IPS-18a (cell line): ENCODE results near the gene ABCA7.

Source experiments
- H3K27ac ChIP-seq: one replicate; pipeline ENCODE4 v1.5.1; 2013; ENCODE audit warnings: low read length
- H3K27me3 ChIP-seq: one replicate; pipeline ENCODE4 v1.6.1; 2013; ENCODE audit warnings: mild to moderate bottlenecking, low read length; ENCODE audit not compliant: control insufficient read depth, insufficient read depth
- H3K36me3 ChIP-seq: one replicate; pipeline ENCODE4 v1.6.1; 2013; ENCODE audit warnings: low read depth, low read length; ENCODE audit not compliant: control insufficient read depth
- H3K4me1 ChIP-seq: one replicate; pipeline ENCODE4 v1.6.1; 2013; ENCODE audit warnings: low read depth, low read length; ENCODE audit not compliant: control insufficient read depth
- H3K4me3 ChIP-seq: one replicate; pipeline ENCODE4 v1.5.1; 2013; ENCODE audit warnings: low read length
- H3K9ac ChIP-seq: one replicate; pipeline ENCODE4 v1.6.1; 2013; ENCODE audit warnings: mild to moderate bottlenecking, low read length, moderate library complexity
- H3K9me3 ChIP-seq: one replicate; pipeline ENCODE4 v1.6.1; 2013; ENCODE audit warnings: low read depth, low read length; ENCODE audit not compliant: control insufficient read depth

ABCA7 gene

DNA sequence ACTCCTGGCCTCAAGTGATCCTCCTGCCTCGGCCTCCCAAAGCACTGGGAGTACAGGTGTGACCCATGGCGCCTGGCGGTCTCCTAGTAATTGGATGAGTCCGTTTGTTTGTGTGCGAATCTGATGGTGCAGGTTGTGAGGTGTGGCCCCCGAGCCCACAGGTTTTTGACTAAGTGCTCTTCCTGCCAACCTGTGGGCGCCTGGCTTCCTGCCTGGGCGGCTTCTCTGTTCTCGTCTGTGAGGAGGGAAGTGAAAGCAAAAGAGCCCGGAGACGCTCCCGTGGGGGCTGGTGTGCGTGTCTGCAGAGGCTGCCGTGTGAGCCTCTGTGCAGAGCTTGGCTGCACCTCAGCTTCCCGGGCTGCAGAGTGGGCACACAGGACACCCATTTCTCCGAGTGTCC, 37.0 kb downstream of the ABCA7 start:
- H3K4me1 ChIP-seq: no peaks in the 10 kb centered on the region
- H3K4me3 ChIP-seq: no peak overlapping the region
- no peak overlapping the region for H3K9ac ChIP-seq
- peaks cover 3% of the 10 kb centered on the region for H3K27me3 ChIP-seq
- H3K9me3 ChIP-seq: no peaks in the 10 kb centered on the region
- no peak overlapping the region for H3K27ac ChIP-seq
- no peaks in the 10 kb centered on the region for H3K36me3 ChIP-seq

DNA sequence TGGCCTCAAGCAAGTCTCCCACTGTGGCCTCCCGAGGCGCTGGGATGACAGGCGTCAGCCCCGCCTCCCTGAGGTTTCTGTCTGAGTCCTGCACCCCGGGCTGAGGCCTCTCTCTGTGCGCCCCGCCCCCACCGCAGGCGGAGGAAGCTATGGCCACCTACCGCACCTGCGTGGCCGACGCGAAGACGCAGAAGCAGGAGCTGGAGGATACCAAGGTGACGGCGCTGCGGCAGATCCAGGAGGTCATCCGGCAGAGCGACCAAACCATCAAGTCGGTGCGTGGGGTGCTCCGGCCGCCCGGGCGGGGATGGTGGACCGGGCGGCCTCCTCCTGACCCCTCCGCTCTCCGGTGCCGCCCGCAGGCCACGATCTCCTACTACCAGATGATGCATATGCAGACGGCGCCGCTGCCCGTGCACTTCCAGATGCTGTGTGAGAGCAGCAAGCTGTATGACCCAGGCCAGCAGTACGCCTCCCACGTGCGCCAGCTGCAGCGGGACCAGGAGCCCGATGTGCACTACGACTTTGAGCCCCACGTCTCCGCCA, 39.7 kb downstream of the ABCA7 start:
- Histone ChIP-seq H3K9ac (no peak overlapping the region), H3K27ac (no peak overlapping the region), H3K36me3 (no peaks in the 10 kb centered on the region), H3K4me1 (no peaks in the 10 kb centered on the region), H3K27me3 (no peaks in the 10 kb centered on the region), H3K4me3 (no peak overlapping the region), H3K9me3 (no peaks in the 10 kb centered on the region)

DNA sequence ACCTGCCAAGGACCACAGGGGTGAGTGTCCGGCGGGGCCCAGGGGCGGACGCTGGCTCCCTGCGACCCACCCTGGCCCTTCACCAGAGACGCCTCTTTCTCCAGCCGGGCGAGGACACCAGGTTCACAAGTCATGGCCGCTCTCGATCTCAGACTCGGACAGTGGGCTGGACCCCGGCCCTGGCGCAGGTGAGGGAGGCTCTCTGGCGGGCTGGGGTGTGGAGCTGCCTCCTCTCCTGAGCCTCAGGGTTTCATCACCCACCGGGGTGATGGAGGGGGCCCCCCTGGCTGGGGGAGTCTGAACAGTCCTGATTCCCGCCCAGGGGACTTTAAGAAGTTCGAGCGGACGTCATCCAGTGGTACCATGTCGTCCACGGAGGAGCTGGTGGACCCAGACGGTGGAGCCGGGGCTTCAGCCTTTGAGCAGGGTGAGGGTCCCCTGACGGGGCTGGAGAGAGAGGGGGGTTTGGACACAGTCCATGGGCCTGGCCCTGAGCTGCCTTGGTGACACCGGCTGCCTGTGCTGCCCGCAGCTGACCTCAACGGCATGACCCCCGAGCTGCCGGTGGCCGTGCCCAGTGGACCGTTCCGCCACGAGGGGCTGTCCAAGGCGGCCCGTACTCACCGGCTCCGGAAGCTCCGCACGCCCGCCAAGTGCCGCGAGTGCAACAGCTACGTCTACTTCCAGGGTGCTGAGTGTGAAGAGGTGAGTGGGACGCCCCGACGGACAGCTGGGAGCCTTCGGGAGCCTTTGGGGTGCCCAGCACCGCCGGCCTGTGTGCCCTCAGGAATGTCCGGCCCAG, 40.7 kb downstream of the ABCA7 start:
- peaks cover 1% of the 10 kb centered on the region for H3K36me3 ChIP-seq
- no peaks in the 10 kb centered on the region for H3K9me3 ChIP-seq
- H3K27ac ChIP-seq: no peak overlapping the region
- H3K4me1 ChIP-seq: no peaks in the 10 kb centered on the region
- H3K9ac ChIP-seq: no peak overlapping the region
- H3K4me3 ChIP-seq: no peak overlapping the region
- no peaks in the 10 kb centered on the region for H3K27me3 ChIP-seq

DNA sequence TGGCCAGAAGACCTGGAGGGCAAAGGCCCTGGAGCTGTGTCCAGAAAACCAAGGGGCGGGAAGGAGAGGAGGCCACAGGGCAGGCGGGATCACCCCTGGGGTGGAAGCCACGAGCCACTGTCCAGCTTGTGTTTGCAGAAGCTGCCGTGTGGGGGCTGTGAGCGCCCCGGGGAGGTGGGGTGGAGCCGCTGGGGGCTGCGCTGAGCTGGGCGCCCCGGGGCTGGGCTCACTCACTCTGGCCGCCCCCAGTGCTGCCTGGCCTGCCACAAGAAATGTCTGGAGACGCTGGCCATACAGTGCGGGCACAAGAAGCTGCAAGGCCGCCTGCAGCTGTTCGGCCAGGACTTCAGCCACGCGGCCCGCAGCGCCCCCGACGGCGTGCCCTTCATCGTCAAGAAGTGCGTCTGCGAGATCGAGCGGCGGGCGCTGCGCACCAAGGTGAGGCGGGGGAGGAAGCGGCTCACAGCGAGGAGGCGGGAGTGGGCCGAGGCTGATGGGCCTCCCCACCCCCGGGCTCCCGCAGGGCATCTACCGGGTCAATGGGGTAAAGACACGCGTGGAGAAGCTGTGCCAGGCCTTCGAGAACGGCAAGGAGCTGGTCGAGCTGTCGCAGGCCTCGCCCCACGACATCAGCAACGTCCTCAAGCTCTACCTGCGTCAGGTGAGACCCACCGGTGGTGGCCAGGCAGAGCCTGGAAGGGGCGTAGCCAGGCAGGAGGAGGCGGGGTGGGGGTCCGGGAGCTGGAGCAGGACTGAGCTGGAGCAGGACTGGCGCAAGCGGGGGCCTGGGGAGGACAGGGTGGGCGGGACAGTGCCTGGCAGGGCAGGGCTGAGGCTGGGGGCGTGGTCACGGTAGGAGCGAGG, 41.6 kb downstream of the ABCA7 start:
- peaks cover 3% of the 10 kb centered on the region for H3K36me3 ChIP-seq
- H3K9me3 ChIP-seq: no peaks in the 10 kb centered on the region
- no peak overlapping the region for H3K27ac ChIP-seq
- no peaks in the 10 kb centered on the region for H3K27me3 ChIP-seq
- H3K4me3 ChIP-seq: no peak overlapping the region
- no peaks in the 10 kb centered on the region for H3K4me1 ChIP-seq
- H3K9ac ChIP-seq: no peak overlapping the region

DNA sequence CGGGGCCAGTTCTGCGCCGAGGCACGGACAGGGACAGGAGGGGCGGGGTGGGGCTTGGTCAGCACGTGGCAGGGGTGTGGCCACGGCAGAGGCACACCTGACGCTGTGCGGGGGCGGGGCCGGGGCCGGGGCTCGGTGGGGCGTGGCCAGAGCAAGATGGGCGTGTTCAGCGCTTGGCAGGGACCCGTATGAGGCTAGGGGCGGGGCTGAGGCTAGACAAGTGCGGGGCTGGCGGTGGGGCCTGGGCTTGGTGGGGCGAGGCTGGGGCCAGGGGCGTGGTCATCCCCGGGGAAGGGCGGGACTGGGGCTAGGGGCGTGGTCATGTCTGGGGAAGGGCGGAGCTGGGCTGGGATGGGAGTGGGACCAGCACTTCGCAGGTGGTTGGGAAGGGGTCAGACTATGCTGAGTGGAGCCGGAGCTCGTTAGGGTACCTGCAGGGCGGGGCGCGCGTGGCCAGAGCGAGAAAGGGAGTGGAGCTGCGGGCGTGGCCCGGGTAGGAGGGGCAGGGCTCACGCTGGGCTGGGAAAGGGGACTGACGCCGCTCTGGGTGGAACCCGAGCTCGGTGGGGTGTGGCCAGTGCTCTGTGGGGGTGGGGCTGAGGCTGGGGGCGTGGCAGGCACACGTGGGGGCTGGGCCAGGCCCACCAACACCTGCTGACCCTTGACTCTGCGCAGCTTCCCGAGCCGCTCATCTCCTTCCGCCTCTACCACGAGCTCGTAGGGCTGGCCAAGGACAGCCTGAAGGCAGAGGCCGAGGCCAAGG, 42.4 kb downstream of the ABCA7 start:
- peak overlapping the region; percentile 52 for H3K4me3 ChIP-seq
- no peaks in the 10 kb centered on the region for H3K9me3 ChIP-seq
- no peak overlapping the region for H3K9ac ChIP-seq
- H3K27me3 ChIP-seq: no peaks in the 10 kb centered on the region
- H3K36me3 ChIP-seq: peaks cover 4% of the 10 kb centered on the region
- no peak overlapping the region for H3K27ac ChIP-seq
- no peaks in the 10 kb centered on the region for H3K4me1 ChIP-seq

DNA sequence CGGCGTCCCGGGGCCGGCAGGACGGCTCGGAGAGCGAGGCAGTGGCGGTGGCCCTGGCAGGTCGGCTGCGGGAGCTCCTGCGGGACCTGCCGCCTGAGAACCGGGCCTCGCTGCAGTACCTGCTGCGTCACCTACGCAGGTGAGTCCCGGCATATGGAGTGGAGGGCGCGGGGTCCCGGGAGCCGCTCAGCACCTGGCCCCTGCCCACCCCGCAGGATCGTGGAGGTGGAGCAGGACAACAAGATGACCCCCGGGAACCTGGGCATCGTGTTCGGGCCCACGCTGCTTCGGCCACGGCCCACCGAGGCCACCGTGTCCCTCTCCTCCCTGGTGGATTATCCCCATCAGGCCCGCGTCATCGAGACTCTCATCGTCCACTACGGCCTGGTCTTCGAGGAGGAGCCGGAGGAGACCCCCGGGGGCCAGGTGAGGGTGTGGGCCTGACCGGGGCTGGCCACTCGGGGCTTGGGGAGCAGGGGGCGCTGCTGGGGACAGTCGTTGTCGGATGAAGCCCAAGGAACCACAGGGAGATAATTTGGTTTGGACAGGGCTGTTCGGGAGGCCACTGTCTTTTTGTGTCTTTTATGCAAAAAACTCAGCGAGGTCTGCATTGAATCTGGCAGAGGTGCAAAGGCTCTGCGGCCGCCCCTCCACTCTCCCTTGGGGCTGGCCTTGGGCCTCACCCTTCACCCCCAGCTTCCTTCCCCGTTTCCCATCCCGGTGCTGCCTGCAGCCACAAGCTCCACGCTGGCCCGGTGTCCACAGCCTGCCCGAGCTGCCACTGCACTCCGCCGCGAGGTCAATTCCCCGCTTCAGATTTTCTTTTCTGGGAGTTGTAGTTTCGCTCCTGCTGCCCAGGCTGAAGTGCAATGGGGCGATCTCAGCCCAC, 43.3 kb downstream of the ABCA7 start:
- H3K36me3 ChIP-seq: peaks cover 7% of the 10 kb centered on the region

DNA sequence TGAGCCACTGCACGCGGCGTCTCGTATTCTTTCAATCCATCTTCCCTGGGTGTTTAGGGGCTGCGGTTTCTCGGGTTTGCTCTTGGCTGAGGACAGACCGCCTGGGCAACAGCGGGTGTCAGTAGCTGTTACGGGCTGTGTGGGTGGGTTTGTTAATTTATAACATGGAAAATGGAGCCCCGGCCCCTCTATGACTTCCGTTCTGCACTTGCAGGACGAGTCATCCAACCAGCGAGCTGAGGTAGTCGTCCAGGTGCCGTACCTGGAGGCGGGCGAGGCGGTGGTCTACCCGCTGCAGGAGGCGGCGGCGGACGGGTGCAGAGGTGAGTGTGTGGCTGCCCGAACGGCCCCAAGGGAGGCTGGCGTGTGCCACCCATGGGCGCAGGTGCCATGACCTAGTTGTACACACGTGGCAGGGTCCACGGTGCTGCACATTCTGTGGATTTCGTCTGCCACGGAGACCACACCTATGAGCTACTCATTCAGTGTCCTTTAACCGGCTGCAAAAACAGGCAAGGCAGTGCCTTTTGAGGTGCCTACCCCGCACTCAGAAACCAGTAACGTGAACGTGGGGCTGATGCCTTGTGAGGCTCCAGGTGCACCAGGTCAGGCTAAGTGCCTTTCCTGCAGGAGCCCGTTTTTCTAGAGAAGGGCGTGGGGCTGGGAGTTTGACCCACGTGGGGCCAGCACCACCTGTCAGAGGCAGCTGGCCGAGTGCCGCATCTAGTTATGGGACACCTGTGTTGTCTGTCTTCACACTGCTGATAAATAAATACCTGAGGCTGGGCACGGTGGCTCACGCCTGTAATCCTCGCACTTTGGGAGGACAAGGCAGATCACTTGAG, 44.3 kb downstream of the ABCA7 start:
- Histone ChIP-seq H3K4me1 (no peaks in the 10 kb centered on the region), H3K27ac (no peak overlapping the region), H3K9ac (no peak overlapping the region), H3K4me3 (no peak overlapping the region), H3K9me3 (no peaks in the 10 kb centered on the region), H3K27me3 (no peaks in the 10 kb centered on the region), H3K36me3 (peaks cover 11% of the 10 kb centered on the region)

More for the DNA sequence above, 43.3 kb downstream of the ABCA7 start:
- no peak overlapping the region for H3K27ac ChIP-seq
- H3K9ac ChIP-seq: no peak overlapping the region
- no peaks in the 10 kb centered on the region for H3K4me1 ChIP-seq
- H3K27me3 ChIP-seq: no peaks in the 10 kb centered on the region
- peak overlapping the region; percentile 52 for H3K4me3 ChIP-seq
- H3K9me3 ChIP-seq: no peaks in the 10 kb centered on the region

DNA sequence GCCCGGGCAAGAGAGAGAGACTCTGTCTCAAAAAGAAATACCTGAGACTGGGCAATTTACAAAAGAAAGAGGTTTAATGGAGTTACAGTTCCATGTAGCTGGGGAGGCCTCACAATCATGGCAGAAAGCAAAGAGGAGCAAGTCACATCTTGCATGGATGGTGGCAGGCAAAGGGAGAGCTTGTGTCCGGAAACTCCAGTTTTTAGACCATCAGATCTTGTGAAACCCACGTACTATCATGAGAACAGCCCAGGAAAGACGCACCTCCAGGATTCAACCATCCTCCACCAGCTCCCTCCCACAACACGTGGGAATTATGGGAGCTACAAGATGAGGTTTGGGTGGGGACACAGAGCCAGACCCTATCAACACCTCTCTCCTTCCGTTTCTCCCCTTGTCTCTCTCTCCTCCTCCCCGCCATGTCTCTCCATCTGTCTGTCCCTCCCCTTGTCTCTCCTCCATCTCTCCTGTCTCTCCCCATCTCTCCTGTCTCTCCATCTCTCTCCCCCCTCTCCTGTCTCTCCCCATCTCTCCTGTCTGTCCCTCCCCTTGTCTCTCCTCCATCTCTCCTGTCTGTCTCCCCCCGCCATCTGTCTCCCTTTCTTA, 45.2 kb downstream of the ABCA7 start:
- Histone ChIP-seq H3K9me3 (no peaks in the 10 kb centered on the region), H3K4me1 (no peaks in the 10 kb centered on the region), H3K36me3 (peaks cover 11% of the 10 kb centered on the region), H3K27me3 (no peaks in the 10 kb centered on the region), H3K9ac (no peak overlapping the region), H3K27ac (no peak overlapping the region), H3K4me3 (no peak overlapping the region)

DNA sequence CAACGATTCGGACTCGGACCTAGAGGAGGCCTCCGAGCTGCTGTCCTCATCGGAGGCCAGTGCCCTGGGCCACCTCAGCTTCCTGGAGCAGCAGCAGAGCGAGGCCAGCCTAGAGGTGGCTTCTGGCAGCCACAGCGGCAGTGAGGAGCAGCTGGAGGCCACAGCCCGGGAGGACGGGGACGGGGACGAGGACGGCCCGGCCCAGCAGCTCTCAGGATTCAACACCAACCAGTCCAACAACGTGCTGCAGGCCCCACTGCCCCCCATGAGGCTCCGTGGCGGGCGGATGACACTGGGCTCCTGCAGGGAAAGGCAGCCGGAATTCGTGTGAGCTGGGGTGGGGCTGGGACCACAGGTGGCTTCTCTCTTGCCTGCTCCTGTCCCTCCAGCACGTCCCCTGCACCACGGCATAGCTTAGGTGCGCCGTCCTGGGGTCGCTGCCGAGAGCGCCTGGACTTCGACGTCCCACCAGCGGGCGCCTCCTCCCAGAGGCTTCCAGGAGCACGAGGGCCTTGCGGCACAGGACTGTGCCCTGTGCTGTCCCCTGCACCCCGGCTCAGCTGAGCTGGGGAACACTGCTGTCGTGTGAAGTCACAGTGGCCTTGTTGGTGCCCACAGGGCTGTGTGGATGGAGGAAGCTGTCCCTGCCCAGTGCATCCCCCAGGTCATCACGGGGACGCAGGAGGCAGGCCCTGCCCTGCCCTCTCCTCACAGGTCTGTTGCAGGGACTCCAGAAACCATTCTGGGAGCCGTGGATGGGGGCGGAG, 46.0 kb downstream of the ABCA7 start:
- Histone ChIP-seq H3K36me3 (peaks cover 12% of the 10 kb centered on the region), H3K9ac (no peak overlapping the region)

More for the DNA sequence above, 46.0 kb downstream of the ABCA7 start:
- H3K9me3 ChIP-seq: no peaks in the 10 kb centered on the region
- no peak overlapping the region for H3K27ac ChIP-seq
- H3K27me3 ChIP-seq: no peaks in the 10 kb centered on the region
- H3K4me1 ChIP-seq: no peaks in the 10 kb centered on the region
- H3K4me3 ChIP-seq: no peak overlapping the region
